NCI-H2196 treated with DMSO at 0.1 percent for 48 hours (cell line): Measurements from ENCODE around the gene YTHDC1.

Experiments
- DNase-seq: peaks from one replicate; lab custom pipeline; 2025; ENCODE audit not compliant: unreplicated experiment; lab: John Stamatoyannopoulos, UW

YTHDC1 gene

DNA sequence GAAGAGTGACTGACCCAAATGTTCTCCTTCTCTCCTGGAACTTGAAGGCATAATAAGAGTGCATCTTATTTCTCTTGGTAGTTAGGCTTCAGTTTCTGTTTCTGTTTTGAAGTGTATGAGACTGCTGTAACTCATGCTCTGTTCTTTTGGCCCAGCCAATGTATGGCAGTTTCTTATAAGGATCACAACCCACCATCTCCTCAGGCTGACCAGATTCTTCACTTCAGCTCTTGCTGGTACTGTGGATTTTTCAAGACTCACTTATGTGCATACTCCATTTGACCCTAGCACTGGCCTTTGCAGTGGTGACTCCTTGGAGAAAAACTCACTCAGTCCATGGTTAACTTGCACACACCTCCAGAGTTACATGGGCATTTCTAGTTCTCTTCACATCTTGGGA lies 9.6 kb upstream of the YTHDC1 start:
- no peak for DNase-seq

DNA sequence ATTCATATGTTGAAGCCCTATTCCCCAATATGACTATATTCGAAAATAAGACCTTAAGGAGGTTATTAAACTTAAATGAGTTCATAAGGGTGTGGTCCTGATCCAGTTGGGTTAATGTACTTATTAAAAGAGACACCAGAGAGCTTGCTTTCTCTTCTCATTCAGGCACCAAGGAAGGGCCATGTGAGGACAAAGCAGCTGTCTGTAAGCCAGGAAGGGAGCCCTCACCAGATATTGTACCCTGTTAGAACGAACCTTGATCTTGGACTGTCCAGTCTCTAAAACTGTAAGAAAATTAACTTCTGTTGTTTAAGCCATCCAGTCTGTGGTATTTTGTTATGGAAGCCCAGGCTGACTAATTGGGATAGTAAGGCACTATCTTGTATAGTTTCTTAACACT lies 9.1 kb upstream of the YTHDC1 start:
- no peak for DNase-seq

DNA sequence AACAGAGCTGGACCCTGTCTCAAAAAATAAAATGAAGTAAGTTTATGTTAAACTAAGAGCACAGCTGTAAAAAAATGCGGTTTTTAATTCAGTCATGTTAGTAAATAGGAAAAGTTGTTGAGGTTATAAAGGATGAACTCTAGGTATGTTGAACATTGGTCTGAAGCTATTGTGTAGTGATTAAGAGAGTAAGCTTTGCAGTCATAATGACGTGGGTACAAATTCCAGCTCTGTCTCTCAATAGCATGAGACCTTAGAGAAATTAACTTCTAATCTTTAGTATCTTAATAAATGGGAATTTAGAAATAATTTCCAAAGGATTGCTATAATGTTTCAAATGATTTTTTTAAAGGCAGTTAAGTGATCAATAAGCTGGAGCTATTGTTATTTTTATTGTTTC lies 2.9 kb upstream of the YTHDC1 start:
- DNase-seq, result no peak

DNA sequence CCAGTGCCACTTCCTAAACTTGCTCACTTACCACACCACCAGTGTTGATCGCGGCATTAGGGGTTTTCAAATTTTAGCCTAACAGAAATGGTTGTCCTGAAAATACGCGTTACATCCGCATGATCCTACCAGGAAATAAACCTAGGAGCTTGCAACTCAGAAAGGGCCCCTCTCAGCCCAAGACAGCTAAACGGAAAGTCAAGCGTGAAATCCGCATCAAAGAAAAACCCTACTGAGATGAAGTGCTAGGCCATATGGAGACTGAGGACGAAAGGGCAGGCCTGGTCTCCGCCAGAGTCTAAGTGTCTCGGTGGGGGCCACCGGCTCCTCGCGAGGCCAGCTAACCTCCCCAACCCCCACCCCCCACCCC lies 626 bp downstream of the YTHDC1 start:
- DNase-seq, result no peak

DNA sequence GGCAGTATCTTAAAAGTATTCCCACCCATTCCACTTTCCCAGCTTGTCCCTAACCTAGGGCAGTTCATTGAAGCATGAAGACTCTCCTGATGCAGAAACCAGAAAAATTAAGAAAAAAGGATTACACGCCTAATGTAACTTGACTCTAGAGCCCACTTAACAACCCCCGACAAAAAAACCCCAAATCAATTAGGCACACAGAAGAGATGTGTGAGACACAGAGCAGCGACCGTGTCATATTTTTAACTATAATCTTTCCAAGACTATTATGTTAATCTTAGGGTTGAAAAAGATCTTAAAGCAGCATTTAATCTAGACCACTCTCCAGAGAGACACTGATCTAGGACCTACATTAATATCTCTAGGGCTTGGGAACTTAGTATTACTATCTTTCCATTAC lies 1.3 kb downstream of the YTHDC1 start:
- no peak for DNase-seq

DNA sequence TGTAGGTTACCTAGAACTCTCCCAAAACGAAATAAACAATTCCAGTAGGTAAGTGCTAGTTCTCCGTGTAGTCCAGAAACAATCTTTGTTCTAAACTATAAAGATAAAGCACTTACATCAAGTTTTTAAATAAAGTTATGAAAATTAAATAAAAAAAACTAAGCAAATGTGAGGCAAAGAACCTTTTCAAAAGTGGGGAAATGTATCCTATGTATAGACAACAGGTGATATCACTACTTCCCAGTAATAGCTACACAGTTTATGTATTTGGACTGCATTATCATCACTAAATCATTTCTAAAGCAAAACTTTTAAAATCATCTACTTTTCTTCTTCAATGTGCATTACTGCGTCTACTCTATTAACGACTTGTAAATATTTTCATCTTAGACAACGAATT lies 2.0 kb downstream of the YTHDC1 start:
- DNase-seq, result no peak

DNA sequence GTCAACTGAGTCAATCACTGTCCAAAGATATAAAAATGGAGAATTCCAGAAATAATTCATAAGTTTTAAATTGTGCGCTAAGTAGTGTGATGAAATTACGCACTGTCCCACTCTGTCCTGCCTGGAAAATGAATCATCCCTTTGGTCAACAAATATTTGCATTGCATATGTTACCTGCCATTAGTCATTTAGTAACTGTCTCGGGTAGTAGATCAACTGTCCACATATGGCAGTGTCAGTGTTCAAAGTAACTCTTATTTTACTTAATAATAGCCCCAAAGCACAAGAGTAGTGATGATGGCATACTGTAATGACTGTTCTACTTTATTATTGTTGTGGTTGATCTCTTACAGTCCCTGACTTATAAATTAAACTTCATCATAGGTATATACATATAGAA lies 3.4 kb downstream of the YTHDC1 start:
- no peak for DNase-seq

DNA sequence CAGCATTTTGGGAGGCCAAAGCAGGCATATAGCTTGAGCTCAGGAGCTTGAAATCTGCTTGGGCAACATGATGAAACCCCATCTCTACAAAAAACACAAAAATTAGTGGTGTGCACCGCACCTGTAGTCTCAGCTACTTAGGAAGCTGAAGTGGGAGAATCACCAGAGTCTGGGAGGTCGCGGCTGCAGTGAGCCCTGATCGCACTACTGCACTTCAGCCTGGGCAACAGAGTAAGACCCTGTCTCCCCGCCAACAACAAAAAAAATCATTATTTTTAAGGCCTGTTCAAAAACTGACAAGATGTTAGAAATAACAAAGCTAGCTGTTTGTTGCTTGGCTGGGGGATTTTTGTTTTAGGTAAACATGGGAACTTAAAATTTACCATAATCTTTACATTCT lies 5.1 kb downstream of the YTHDC1 start:
- no peak for DNase-seq

DNA sequence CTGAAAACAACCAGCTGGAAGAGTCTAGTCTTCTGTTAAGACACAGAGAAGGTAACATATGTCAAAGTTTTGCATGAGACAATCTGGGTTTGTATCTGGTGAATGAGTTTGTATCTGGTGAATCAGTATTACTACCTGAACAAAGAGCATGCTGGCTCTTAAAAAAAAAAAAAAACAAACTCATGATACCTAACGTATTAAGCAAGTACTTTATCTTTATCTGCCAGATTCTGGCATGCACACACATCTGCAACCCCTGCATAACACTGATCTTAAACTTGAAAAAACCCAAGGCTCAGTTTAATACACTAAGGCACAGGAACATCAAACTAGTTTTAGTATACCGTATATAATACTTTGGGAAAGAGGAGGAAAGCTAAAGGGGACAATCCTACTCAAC lies 5.8 kb downstream of the YTHDC1 start:
- no peak for DNase-seq

DNA sequence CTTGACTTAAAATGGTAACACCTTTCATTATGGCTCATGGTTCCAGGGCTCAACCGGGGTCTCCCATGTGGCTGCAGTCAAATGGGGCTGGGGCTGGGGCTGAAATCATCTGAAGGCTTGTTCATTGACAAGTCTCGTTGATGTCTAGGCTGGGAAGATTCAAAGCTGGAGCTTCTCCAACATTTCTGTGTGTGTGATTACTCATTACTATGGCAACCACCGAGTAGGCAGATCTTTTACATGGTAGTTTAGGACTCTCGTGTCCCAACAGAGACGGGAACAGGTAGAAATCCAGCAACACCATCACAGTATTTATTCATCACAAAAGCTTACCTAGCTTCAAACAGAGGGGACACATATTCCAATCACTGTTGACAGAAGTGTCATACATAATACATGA lies 7.8 kb downstream of the YTHDC1 start:
- no peak for DNase-seq

DNA sequence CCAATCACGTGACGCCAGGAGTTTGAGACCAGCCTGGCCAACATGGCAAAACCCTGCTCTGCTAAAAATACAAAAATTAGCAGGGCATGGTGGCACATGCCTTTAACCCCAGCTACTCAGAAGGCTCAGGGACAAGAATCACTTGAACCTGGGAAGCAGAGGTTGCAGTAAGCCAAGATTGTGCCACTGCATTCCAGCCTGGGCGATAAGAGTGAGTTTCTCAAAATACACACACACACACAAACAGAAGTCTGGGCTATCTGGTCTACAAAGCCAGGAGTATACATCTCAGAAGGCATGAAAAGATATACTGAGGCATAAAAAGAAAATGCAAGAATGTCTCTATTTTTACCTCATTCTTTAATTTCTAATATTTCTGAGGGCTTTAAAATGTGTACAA lies 11.3 kb downstream of the YTHDC1 start:
- no peak for DNase-seq

DNA sequence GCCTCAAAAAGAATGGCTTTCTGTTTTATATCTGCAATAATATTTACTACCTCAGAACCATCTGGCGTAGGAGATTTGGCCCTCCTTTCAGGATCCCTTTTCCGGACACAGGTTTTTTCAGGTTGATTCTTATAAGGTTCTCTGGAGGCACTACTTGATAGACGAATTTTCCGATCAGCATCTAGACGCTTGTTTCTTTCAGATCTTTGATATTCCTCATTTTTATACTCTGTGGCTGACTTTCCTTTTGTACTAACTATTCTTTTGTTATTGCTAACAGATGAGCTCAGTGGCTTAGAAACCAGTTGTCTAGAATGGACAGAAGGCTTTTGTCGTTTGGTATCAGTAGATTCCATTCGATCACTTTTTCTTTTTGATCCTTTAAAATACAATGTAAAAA lies 12.4 kb downstream of the YTHDC1 start:
- DNase-seq, result no peak

DNA sequence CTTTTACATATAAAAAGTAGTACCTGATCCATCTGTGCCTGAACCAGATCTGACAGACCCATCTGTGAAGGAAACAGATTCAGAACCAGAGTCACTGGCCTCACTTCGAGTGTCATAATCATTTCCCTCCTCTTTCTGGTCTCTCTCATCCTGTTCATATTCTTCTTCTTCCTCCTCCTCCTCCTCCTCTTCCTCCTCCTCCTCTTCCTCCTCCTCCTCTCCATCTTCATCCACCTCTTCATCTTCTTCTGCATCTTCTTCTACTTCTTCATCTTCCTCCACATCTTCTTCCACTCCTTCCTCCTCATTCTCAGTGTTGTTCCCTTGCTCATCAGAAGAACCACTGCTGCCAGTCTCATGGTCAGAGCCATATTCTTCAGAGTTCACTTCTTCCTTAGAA lies 12.9 kb downstream of the YTHDC1 start:
- DNase-seq, result no peak

DNA sequence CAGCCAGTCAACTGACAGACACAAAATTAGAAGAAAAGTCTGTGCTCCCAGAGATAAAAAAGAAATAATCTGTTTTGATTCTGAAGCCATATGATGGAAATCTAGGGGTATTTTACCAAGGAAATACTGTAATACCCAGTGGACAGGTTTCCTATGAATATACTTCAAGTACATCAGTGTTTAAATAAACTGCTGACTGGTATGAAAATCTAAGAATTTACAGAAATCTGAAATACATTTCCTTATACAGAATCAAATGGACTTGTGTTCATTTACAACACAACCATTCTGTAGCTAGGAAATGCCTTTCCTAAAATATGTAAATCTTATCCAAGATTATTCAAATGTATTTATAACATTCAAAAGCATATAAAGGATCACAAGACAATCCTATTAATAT lies 13.4 kb downstream of the YTHDC1 start:
- DNase-seq, result no peak

DNA sequence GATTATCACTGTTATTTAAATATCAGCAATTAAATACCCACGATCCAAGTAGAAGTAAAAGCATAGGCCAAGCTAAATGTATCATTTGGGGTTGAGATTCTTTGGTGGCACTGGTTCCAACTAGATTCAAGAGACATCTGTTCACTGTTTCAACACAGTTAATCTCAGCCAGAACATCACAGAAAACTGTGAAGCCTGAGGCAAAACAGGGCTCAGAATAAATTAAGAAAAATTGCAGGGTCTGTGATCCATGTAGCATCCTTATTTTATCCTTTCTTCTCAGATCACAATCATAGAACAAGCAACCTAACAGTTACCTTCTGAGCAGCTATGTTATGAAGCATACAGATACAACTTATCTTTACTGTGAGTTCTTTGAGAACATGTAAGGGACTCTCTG lies 23.7 kb downstream of the YTHDC1 start:
- no peak for DNase-seq

DNA sequence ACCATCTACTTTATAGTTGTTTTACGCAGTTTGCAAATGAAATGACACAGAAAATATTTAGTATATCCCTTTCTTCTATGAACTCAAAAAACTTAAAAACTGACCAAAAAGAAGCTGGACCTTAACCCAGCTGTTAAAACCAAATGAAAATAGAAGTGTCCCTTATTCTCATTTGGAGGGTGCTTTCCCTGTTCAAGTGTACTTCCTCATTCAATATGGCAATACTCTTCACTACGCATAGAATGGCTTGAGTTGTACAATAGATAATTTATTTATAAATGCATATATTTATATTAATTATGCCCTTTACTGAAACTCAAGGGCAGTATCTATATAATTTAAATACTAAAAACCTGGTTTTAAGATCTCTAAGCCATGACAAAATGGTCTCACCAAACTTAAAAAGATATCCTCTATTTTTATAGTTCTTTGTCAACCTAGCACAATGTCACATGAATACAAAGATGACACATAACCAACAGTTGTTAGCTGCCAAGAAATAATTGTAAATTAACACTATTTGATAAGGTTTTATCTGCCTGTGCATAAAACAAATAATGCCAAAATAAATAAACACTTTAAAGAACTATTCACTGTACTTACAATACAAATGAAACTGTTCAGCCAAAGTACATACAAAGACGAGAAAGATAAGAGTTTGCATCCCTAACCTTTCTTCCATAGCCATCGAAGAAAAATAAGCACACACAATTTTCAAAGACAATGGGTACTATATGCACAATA lies 25.2 kb downstream of the YTHDC1 start:
- no peak for DNase-seq

DNA sequence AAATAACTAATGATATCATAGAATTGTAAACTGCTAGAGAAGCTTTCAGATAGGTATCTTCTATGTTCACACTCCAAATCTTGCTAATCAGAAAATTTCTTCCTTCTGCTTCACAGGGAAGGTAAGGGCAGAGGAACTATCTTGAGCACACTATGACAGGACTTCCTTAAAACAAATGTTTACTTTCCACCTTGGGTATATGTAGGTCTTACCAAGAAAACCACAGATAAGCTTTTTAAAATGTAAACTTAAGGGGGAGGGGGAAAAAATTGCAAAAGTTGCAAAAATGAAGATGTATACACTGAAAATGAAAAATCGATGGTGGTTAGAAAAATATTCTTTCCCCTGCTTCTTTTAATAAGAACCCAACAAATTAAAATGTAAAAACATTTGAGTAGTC lies 30.9 kb downstream of the YTHDC1 start:
- DNase-seq, result no peak

DNA sequence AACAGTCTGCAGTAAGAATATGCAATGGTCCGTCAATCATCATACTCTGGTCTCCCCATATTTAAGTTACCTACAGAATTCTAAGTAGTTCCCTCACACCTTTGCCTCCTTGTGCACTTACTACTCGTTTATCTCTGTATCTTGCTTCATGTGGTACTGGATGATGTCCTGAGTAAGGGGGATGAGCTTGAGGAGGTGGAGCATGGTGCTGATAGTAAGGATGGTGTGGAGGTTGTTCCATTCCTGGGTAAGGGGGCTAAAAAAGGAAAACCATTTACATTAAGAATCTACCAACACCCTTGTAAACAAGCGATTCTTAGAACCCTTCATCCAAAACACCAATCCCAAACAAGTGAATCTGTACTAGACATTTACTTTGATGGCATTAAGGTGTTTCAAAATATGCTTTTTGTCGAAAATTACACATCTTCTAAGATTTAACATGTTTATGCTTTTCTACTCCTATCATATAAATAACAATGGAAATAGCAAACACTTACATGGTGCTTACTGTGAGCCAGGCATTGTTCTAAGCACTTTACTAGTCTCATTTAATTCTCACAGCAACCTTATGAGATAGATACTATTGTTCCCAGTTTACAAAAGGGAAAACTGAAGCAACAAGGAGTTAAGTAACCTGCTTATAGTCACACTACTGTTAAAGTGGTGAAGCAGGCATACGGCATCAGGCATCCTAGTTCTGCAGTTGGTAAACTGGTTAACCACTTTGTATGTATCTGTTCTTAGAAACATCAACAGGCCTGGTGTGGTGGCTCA lies 33.5 kb downstream of the YTHDC1 start:
- DNase-seq, result no peak

DNA sequence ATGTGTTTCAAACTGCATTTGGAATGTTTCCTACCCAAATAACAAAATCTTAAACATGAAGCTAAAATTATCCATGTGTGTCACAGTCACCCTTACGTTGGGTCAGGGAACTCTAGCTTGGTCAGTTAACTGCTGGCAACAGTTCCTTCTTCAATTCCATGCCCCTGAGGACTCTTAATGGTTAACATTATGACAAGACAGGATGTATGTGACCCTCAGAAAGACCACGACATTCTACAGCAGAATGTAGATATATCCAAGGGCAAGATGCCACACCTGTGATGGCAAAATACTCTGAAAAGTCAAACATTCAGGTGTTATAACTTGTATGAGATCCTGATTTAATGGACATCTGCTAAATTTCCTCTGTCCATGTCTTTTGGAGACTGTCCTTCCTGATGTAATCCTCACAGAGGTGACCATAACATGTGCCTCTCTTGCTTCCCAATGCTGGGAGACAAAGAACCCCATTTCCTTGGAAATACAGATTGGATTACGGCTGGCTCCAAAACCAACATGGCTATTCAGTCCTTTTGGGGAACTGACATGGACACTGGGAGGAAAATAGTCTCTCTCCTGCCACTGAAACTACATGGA lies 39.1 kb downstream of the YTHDC1 start:
- DNase-seq, result no peak

DNA sequence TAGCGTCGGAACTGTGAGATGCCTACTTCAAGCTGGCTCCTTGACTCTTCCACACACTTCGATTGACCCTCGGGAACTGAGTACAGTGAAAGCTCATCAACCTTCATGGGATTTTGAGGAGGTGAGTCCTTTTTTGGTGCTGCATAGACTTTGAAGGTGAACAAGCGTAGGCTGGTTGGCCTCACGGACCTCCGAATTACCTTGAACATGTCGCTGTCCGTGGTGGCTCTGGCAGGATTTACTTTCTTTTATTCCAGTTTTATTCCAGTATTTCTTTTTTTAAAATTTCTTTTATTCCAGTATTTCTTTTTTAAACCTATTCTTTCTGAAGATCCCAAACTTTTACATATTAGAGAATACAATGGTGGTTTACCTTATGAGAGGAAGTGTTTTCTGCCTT lies 45.2 kb downstream of the YTHDC1 start:
- DNase-seq, result no peak

DNA sequence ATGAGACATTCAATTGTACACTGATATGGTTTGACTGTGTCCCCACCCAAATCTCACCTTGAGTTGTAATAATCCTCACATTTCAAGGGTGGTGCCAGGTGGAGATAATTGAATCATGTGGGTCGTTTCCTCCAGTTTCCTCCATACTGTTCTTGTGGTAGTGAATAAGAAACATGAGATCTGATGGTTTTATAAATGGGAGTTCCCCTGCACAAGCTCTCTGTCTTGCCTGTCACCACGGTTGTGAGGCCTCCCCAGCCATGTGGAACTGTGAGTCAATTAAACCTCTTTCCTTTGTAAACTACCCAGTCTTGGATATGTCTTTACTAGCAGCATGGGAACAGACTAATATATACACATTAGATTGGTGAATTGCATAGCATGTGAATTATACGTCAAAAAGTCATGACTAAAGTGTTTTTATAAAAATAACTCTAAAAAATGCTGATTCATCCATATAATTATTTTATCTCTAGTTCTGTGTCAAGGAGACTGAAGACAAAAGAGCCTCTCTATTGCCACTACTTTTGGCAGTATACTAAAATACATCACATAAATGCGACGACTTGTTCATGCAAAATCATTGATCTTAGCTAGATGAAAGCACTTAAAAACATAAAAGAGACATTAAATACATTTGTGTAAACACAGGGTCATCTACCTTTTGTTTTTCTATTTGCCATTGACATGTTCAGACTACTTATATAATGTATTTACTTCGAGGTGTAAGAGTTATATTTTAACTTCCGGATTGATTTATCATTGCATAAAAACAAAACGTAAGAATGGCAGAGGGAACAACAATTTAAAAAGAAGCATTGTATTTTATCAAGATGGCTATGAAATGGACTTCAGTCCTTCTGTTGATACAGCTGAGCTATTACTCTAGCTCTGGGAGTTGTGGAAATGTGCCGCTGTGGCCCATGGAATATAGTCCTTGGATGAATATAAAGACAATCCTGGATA lies 50.1 kb downstream of the YTHDC1 start:
- DNase-seq, result no peak
